ENCODE data around the gene KNSTRN. TPM values are rescaled to one million over a fixed set of nuclear protein-coding genes. Genes with fewer than 3 reads are reported as not detected.
A peak's percentile ranks its signal among the peaks of the same experiment; 100 is the strongest.

The KNSTRN gene
- total and polyA plus RNA-seq, 2 of the 13 experiments (the other 11 are each of a cell fraction or from before 2014, with no cell fraction given) = 20.3 to 62.3 TPM

- TF ChIP-seq, protein P1, sequence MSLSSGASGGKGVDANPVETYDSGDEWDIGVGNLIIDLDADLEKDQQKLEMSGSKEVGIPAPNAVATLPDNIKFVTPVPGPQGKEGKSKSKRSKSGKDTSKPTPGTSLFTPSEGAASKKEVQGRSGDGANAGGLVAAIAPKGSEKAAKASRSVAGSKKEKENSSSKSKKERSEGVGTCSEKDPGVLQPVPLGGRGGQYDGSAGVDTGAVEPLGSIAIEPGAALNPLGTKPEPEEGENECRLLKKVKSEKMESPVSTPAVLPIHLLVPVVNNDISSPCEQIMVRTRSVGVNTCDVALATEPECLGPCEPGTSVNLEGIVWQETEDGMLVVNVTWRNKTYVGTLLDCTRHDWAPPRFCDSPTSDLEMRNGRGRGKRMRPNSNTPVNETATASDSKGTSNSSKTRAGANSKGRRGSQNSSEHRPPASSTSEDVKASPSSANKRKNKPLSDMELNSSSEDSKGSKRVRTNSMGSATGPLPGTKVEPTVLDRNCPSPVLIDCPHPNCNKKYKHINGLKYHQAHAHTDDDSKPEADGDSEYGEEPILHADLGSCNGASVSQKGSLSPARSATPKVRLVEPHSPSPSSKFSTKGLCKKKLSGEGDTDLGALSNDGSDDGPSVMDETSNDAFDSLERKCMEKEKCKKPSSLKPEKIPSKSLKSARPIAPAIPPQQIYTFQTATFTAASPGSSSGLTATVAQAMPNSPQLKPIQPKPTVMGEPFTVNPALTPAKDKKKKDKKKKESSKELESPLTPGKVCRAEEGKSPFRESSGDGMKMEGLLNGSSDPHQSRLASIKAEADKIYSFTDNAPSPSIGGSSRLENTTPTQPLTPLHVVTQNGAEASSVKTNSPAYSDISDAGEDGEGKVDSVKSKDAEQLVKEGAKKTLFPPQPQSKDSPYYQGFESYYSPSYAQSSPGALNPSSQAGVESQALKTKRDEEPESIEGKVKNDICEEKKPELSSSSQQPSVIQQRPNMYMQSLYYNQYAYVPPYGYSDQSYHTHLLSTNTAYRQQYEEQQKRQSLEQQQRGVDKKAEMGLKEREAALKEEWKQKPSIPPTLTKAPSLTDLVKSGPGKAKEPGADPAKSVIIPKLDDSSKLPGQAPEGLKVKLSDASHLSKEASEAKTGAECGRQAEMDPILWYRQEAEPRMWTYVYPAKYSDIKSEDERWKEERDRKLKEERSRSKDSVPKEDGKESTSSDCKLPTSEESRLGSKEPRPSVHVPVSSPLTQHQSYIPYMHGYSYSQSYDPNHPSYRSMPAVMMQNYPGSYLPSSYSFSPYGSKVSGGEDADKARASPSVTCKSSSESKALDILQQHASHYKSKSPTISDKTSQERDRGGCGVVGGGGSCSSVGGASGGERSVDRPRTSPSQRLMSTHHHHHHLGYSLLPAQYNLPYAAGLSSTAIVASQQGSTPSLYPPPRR (CRISPR knock-in tag; IDR thresholded peaks at IDR 0.05; ENCODE audit: borderline replicate concordance) = peak; percentile 56; the same call in 1 of the 2 replicates
- TF ChIP-seq, protein P2, sequence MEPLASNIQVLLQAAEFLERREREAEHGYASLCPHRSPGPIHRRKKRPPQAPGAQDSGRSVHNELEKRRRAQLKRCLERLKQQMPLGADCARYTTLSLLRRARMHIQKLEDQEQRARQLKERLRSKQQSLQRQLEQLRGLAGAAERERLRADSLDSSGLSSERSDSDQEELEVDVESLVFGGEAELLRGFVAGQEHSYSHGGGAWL (CRISPR knock-in tag; IDR thresholded peaks at IDR 0.05) = peak; percentile 98
- TF ChIP-seq ZNF296 (CRISPR knock-in tag; conservative IDR thresholded peaks at IDR 0.05) (peak; percentile 50; the same call in 1 of the 2 replicates), ESRRA (CRISPR knock-in tag; IDR thresholded peaks at IDR 0.05; ENCODE audit: low read depth) (peak; percentile 67; the same call in 1 of the 2 replicates), MIER2 (CRISPR knock-in tag; IDR thresholded peaks at IDR 0.05) (peak; percentile 82), KDM3A (CRISPR knock-in tag; IDR thresholded peaks at IDR 0.05; ENCODE audit: low read depth) (no peak), NFE2L2 (IDR thresholded peaks at IDR 0.05; ENCODE audit: low read length) (no peak), ZNF570 (CRISPR knock-in tag; IDR thresholded peaks at IDR 0.05; ENCODE audit: borderline replicate concordance) (peak; percentile 76; the same call in 1 of the 2 replicates), POLR2G (IDR thresholded peaks at IDR 0.05; ENCODE audit: low read depth, low read length) (no peak), SMARCC2 (IDR thresholded peaks at IDR 0.05) (no peak), ZNF317 (CRISPR knock-in tag; IDR thresholded peaks at IDR 0.05) (peak; percentile 75), ZNF891 (CRISPR knock-in tag; IDR thresholded peaks at IDR 0.05) (peak; percentile 73; the same call in 1 of the 2 replicates), ZMYM2 (CRISPR knock-in tag; IDR thresholded peaks at IDR 0.05) (peak; percentile 68; the same call in 1 of the 2 replicates), SSRP1 (CRISPR knock-in tag; IDR thresholded peaks at IDR 0.05) (no peak), ZSCAN30 (CRISPR knock-in tag; IDR thresholded peaks at IDR 0.05) (0 out of 2 replicates have a peak, but pooled peaks have one; percentile 43), XRCC5 (optimal IDR thresholded peaks at IDR 0.05; ENCODE audit: low read length) (peak; percentile 89), ZMYM4 (CRISPR knock-in tag; IDR thresholded peaks at IDR 0.05) (peak; percentile 68), ZSCAN12 (CRISPR knock-in tag; IDR thresholded peaks at IDR 0.05) (peak; percentile 97)
- TF ChIP-seq, protein P3, sequence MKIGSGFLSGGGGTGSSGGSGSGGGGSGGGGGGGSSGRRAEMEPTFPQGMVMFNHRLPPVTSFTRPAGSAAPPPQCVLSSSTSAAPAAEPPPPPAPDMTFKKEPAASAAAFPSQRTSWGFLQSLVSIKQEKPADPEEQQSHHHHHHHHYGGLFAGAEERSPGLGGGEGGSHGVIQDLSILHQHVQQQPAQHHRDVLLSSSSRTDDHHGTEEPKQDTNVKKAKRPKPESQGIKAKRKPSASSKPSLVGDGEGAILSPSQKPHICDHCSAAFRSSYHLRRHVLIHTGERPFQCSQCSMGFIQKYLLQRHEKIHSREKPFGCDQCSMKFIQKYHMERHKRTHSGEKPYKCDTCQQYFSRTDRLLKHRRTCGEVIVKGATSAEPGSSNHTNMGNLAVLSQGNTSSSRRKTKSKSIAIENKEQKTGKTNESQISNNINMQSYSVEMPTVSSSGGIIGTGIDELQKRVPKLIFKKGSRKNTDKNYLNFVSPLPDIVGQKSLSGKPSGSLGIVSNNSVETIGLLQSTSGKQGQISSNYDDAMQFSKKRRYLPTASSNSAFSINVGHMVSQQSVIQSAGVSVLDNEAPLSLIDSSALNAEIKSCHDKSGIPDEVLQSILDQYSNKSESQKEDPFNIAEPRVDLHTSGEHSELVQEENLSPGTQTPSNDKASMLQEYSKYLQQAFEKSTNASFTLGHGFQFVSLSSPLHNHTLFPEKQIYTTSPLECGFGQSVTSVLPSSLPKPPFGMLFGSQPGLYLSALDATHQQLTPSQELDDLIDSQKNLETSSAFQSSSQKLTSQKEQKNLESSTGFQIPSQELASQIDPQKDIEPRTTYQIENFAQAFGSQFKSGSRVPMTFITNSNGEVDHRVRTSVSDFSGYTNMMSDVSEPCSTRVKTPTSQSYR (CRISPR knock-in tag; IDR thresholded peaks at IDR 0.05; ENCODE audit: borderline replicate concordance) = peak; percentile 47; the same call in 1 of the 2 replicates
- TF ChIP-seq, protein P4, sequence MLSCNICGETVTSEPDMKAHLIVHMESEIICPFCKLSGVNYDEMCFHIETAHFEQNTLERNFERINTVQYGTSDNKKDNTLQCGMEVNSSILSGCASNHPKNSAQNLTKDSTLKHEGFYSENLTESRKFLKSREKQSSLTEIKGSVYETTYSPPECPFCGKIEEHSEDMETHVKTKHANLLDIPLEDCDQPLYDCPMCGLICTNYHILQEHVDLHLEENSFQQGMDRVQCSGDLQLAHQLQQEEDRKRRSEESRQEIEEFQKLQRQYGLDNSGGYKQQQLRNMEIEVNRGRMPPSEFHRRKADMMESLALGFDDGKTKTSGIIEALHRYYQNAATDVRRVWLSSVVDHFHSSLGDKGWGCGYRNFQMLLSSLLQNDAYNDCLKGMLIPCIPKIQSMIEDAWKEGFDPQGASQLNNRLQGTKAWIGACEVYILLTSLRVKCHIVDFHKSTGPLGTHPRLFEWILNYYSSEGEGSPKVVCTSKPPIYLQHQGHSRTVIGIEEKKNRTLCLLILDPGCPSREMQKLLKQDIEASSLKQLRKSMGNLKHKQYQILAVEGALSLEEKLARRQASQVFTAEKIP (CRISPR knock-in tag; IDR thresholded peaks at IDR 0.05; ENCODE audit: borderline replicate concordance) = no peak
These were observed 14.6 kb upstream of the KNSTRN start (continued) for GRCh38 chr15:40367686-40368611.
